Ureter (tissue), 1 donor: ENCODE results near the gene ZNF74. TPM values are rescaled to one million over a fixed set of nuclear protein-coding genes. Genes with fewer than 3 reads are reported as not detected.

Experiments used
- DNase-seq: peaks from one replicate; pipeline ENCODE4 v3.0.0-alpha.2; 2020; ENCODE audit warnings: low spot score
- total RNA-seq: library from RNA; stranded (reverse); gene quantifications from one replicate; pipeline ENCODE4 v1.2.4, GENCODE V29; 2023
- donor health status: DM: yes; HTN: yes; CAD: no.

Gene ZNF74
- total RNA-seq, 1 donor from 2014 or later, result 9.0 TPM

GRCh38 chr22:20420157-20420842 lies 26.3 kb downstream of the ZNF74 start:
- DNase-seq, result no peak

GRCh38 chr22:20421507-20421874 lies 27.5 kb downstream of the ZNF74 start:
- no peak for DNase-seq

- no peak for DNase-seq
Measured at GRCh38 chr22:20422271-20423007, 28.5 kb downstream of the ZNF74 start.

- no peak for DNase-seq
Measured at GRCh38 chr22:20423008-20423905, 29.3 kb downstream of the ZNF74 start.

GRCh38 chr22:20423906-20424551 lies 30.1 kb downstream of the ZNF74 start:
- no peak for DNase-seq

GRCh38 chr22:20424568-20424931 lies 30.6 kb downstream of the ZNF74 start:
- no peak for DNase-seq

GRCh38 chr22:20424932-20425565 lies 31.1 kb downstream of the ZNF74 start:
- no peak for DNase-seq

- no peak for DNase-seq
Measured at GRCh38 chr22:20425566-20426258, 31.8 kb downstream of the ZNF74 start.

GRCh38 chr22:20426259-20426615 lies 32.3 kb downstream of the ZNF74 start:
- no peak for DNase-seq

GRCh38 chr22:20427104-20427944 lies 33.4 kb downstream of the ZNF74 start:
- no peak for DNase-seq

- no peak for DNase-seq
Measured at GRCh38 chr22:20427945-20428417, 34.0 kb downstream of the ZNF74 start.

- no peak for DNase-seq
Measured at GRCh38 chr22:20428496-20429253, 34.7 kb downstream of the ZNF74 start.

- DNase-seq, result peak; percentile 64
Measured at GRCh38 chr22:20429254-20430100, 35.5 kb downstream of the ZNF74 start.

GRCh38 chr22:20430101-20430719 lies 36.3 kb downstream of the ZNF74 start:
- no peak for DNase-seq

GRCh38 chr22:20430720-20431510 lies 37.0 kb downstream of the ZNF74 start:
- DNase-seq, result no peak

GRCh38 chr22:20431511-20432192 lies 37.7 kb downstream of the ZNF74 start:
- no peak for DNase-seq
